Measurements from ENCODE around the gene TDRD1.

- no peak for TF ChIP-seq ZNF274 (IDR thresholded peaks at IDR 0.05; ENCODE audit: low read depth, low read length)
- no peak for TF ChIP-seq YY1 (IDR thresholded peaks at IDR 0.05; ENCODE audit: insufficient read depth, insufficient read length)
- TF ChIP-seq SUZ12 (IDR thresholded peaks at IDR 0.05; ENCODE audit: extremely low read depth, insufficient read depth, insufficient read length), result no peak
Measured at GRCh38 chr10:114212153-114212552, 33.0 kb downstream of the TDRD1 start.

All from NT2/D1 (cell line).